IMR-90 (cell line): ENCODE data around the gene USP6NL. TPM values are rescaled to one million over a fixed set of nuclear protein-coding genes. Genes with fewer than 3 reads are reported as not detected.

ENCODE experiments used
- ATAC-seq: fragments of 200-7000 bp; cut with Tn5 transposase; 2 replicates; pipeline ENCODE4 v1.9.1; 2020; ENCODE audit warnings: low read depth, mild to moderate bottlenecking, moderate library complexity
- BruUV-seq: library from RNA; stranded (reverse); fragments of 400-500 nt; replicated peaks from 2 replicates; lab custom pipeline; 2021; lab: Mats Ljungman, UMichigan
- CTCF ChIA-PET: fragments of 300-600 bp; formaldehyde crosslinking; extraction: SDS; loops from one replicate; lab custom pipeline; 2021; ENCODE audit warnings: antibody characterized with exemption; lab: Yijun Ruan, JAX
- POLR2A ChIA-PET: fragments of 300-600 bp; sonication (Branson Sonifier 250); formaldehyde crosslinking; loops from one replicate; lab custom pipeline; 2022; ENCODE audit warnings: antibody characterized with exemption; ENCODE audit not compliant: unreplicated experiment; lab: Charles Lee
- DNase-seq: peaks from one replicate; pipeline ENCODE4 v3.0.0; 2013
- H2AFZ ChIP-seq: replicated peaks from 2 replicates; pipeline ENCODE3; 2013; ENCODE audit warnings: low read length, mild to moderate bottlenecking; ENCODE audit not compliant: poor library complexity
- H2AK5ac ChIP-seq: 2 replicates; pipeline ENCODE4 v1.6.1; 2013; ENCODE audit warnings: low read depth, low read length, inconsistent platforms
- H2AK9ac ChIP-seq: replicated peaks from 2 replicates; pipeline ENCODE3; 2013; ENCODE audit warnings: mild to moderate bottlenecking, low read depth, low read length, moderate library complexity; ENCODE audit not compliant: poor library complexity
- H2BK120ac ChIP-seq: 2 replicates; pipeline ENCODE4 v1.6.1; 2013; ENCODE audit warnings: low read depth, low read length, inconsistent platforms
- H2BK15ac ChIP-seq: 3 replicates; pipeline ENCODE4 v1.6.1; 2013; ENCODE audit warnings: low read depth, low read length, inconsistent platforms
- H2BK20ac ChIP-seq: 2 replicates; pipeline ENCODE4 v1.6.1; 2013; ENCODE audit warnings: low read depth, mild to moderate bottlenecking, inconsistent platforms, low read length, moderate library complexity
- H2BK5ac ChIP-seq: 2 replicates; pipeline ENCODE4 v1.6.1; 2013; ENCODE audit warnings: mild to moderate bottlenecking, low read depth, low read length, inconsistent platforms; ENCODE audit not compliant: poor library complexity, severe bottlenecking
- H3K14ac ChIP-seq: replicated peaks from 2 replicates; pipeline ENCODE4 v1.6.1; 2013; ENCODE audit warnings: low read depth, low read length, inconsistent platforms
- H3K18ac ChIP-seq: 2 replicates; pipeline ENCODE4 v1.6.1; 2013; ENCODE audit warnings: low read depth, low read length, control low read depth
- H3K23ac ChIP-seq: 2 replicates; pipeline ENCODE4 v1.6.1; 2013; ENCODE audit warnings: low read depth, low read length, inconsistent platforms
- H3K27ac ChIP-seq: 2 replicates; pipeline ENCODE4 v1.5.1; 2013; ENCODE audit warnings: mild to moderate bottlenecking, control low read depth, low read length; ENCODE audit not compliant: insufficient read depth
- H3K27me3 ChIP-seq: 2 replicates; pipeline ENCODE4 v1.6.1; 2013; ENCODE audit warnings: low read length; ENCODE audit not compliant: control insufficient read depth, insufficient read depth
- H3K36me3 ChIP-seq: 2 replicates; pipeline ENCODE4 v1.6.1; 2013; ENCODE audit warnings: low read length, mixed read lengths; ENCODE audit not compliant: control insufficient read depth, insufficient read depth
- H3K4ac ChIP-seq: 2 replicates; pipeline ENCODE4 v1.6.1; 2013; ENCODE audit warnings: low read depth, low read length, inconsistent platforms
- H3K4me1 ChIP-seq: 2 replicates; pipeline ENCODE4 v1.6.1; 2013; ENCODE audit warnings: low read length, mixed read lengths; ENCODE audit not compliant: control insufficient read depth, insufficient read depth
- H3K4me2 ChIP-seq: 2 replicates; pipeline ENCODE4 v1.6.1; 2013; ENCODE audit warnings: low read depth, mild to moderate bottlenecking, control low read depth, low read length, moderate library complexity
- H3K4me3 ChIP-seq: 2 replicates; pipeline ENCODE4 v1.5.1; 2013; ENCODE audit warnings: low read depth, mild to moderate bottlenecking, control low read depth, low read length, moderate library complexity; ENCODE audit not compliant: insufficient read depth
- H3K56ac ChIP-seq: 2 replicates; pipeline ENCODE4 v1.6.1; 2013; ENCODE audit warnings: low read length, inconsistent platforms; ENCODE audit not compliant: insufficient read depth; ENCODE audit errors: extremely low read depth
- H3K79me1 ChIP-seq, 2 experiments: 2 replicates each; pipeline ENCODE4 v1.6.1; 2013; ENCODE audit warnings: low read length in 2 of 2, inconsistent platforms in 1 of 2, low read depth in 1 of 2
- H3K9ac ChIP-seq: 2 replicates; pipeline ENCODE4 v1.6.1; 2013; ENCODE audit warnings: low read depth, low read length, control low read depth
- H3K9me1 ChIP-seq: 2 replicates; pipeline ENCODE4 v1.6.1; 2013; ENCODE audit warnings: low read length, inconsistent platforms; ENCODE audit not compliant: insufficient read depth
- H3K9me3 ChIP-seq: 2 replicates; pipeline ENCODE4 v1.6.1; 2013; ENCODE audit warnings: low read length; ENCODE audit not compliant: control insufficient read depth, insufficient read depth
- H4K20me1 ChIP-seq: 2 replicates; pipeline ENCODE4 v1.6.1; 2013; ENCODE audit warnings: low read length, inconsistent platforms; ENCODE audit not compliant: insufficient read depth
- H4K5ac ChIP-seq: 2 replicates; pipeline ENCODE4 v1.6.1; 2013; ENCODE audit warnings: mild to moderate bottlenecking, low read depth, low read length, control low read depth
- H4K8ac ChIP-seq, 2 experiments: 2 replicates each; pipeline ENCODE4 v1.6.1; 2013; ENCODE audit warnings: low read depth in 2 of 2, low read length in 2 of 2, control low read depth in 1 of 2, inconsistent platforms in 1 of 2
- H4K91ac ChIP-seq: 2 replicates; pipeline ENCODE4 v1.6.1; 2013; ENCODE audit warnings: low read depth, low read length, inconsistent platforms; ENCODE audit not compliant: insufficient read depth
- BHLHE40 ChIP-seq: fragments of 150-350 bp; IDR thresholded peaks from 2 replicates; pipeline ENCODE4 v1.6.1; 2016; ENCODE audit warnings: mild to moderate bottlenecking, low read depth, low read length
- CEBPB ChIP-seq: IDR thresholded peaks from 2 replicates; pipeline ENCODE4 v1.6.1; 2012; ENCODE audit warnings: low read depth, low read length, improper control_type of control experiment
- CHD1 ChIP-seq: IDR thresholded peaks from 2 replicates; pipeline ENCODE4 v1.6.1; 2012; ENCODE audit warnings: low read depth, low read length, improper control_type of control experiment
- CTCF ChIP-seq: conservative IDR thresholded peaks from 2 replicates; pipeline ENCODE4 v1.5.1; 2012; ENCODE audit warnings: mild to moderate bottlenecking, low read depth, low read length, improper control_type of control experiment
- FOS ChIP-seq: fragments of 150-350 bp; IDR thresholded peaks from 2 replicates; pipeline ENCODE4 v1.6.1; 2016; ENCODE audit warnings: low read depth, low read length
- MAFK ChIP-seq: IDR thresholded peaks from 2 replicates; pipeline ENCODE4 v1.6.1; 2012; ENCODE audit warnings: low read depth, low read length, improper control_type of control experiment
- MAZ ChIP-seq: IDR thresholded peaks from 2 replicates; pipeline ENCODE4 v1.6.1; 2012; ENCODE audit warnings: low read depth, mild to moderate bottlenecking, low read length, improper control_type of control experiment, moderate library complexity, borderline replicate concordance
- MXI1 ChIP-seq: IDR thresholded peaks from 2 replicates; pipeline ENCODE4 v1.6.1; 2012; ENCODE audit warnings: low read depth, mild to moderate bottlenecking, low read length, moderate library complexity, borderline replicate concordance
- NFE2L2 ChIP-seq: fragments of 150-350 bp; IDR thresholded peaks from 2 replicates; pipeline ENCODE4 v1.6.1; 2016; ENCODE audit warnings: low read depth, mild to moderate bottlenecking, low read length
- POLR2A ChIP-seq: IDR thresholded peaks from 2 replicates; pipeline ENCODE4 v1.6.1; 2012; ENCODE audit warnings: mild to moderate bottlenecking, low read depth, low read length
- RAD21 ChIP-seq: IDR thresholded peaks from 2 replicates; pipeline ENCODE4 v1.6.1; 2012; ENCODE audit warnings: low read length, improper control_type of control experiment
- RCOR1 ChIP-seq: IDR thresholded peaks from 2 replicates; pipeline ENCODE4 v1.6.1; 2012; ENCODE audit warnings: mild to moderate bottlenecking, low read length, improper control_type of control experiment; ENCODE audit not compliant: insufficient replicate concordance
- RFX5 ChIP-seq: IDR thresholded peaks from 2 replicates; pipeline ENCODE4 v1.8.0; 2012; ENCODE audit warnings: low read depth, mild to moderate bottlenecking, low read length, moderate library complexity
- SMC3 ChIP-seq: fragments of 150-350 bp; IDR thresholded peaks from 2 replicates; pipeline ENCODE4 v1.6.1; 2016; ENCODE audit warnings: low read depth, mild to moderate bottlenecking, antibody characterized with exemption, low read length, moderate library complexity
- WGBS, 2 experiments: methylation state at CpG; one replicate each; pipeline versions ENCODE4 v1.1.5 to v1.1.7; 2013; ENCODE audit warnings: missing lambda C conversion rate in 2 of 2; ENCODE audit not compliant: insufficient read length in 1 of 2; ENCODE audit errors: extremely low coverage in 2 of 2; 5-methylcytosine and 5-hydroxymethylcytosine counted together
- dilution Hi-C: fragments of 300-500 bp; cut with HindIII; formaldehyde crosslinking; loops from one replicate; pipeline ENCODE4 v1.14.3; 2018; ENCODE audit warnings: low sequenced_read_pairs; ENCODE audit not compliant: unreplicated experiment
- in situ Hi-C: fragments of 300-500 bp; cut with MboI; formaldehyde crosslinking; loops from 3 replicates; pipeline ENCODE4 v1.14.3; 2019; ENCODE audit warnings: low sequenced_read_pairs, inconsistent platforms, mixed read lengths
- intact Hi-C: fragments of 100-400 bp; cut with micrococcal nuclease; formaldehyde crosslinking; loops from 2 replicates; pipeline ENCODE4 v1.10.0; 2022
- polyA plus RNA-seq, 3 experiments: library from polyadenylated mRNA; depleted of rRNA; stranded (reverse); fragments of >200 nt; gene quantifications; 2 replicates each; pipeline ENCODE4 v1.2.3, GENCODE V29; 2012; ENCODE audit warnings: low replicate concordance in 1 of 3
- total RNA-seq: library from RNA; depleted of rRNA; stranded (reverse); fragments of >200 nt; gene quantifications from 2 replicates; pipeline ENCODE4 v1.2.3, GENCODE V29; 2012
- TF ChIP-seq, protein P1 (sequence below): fragments of 150-350 bp; IDR thresholded peaks from 2 replicates; pipeline ENCODE4 v1.6.1; 2016; ENCODE audit warnings: low read depth, mild to moderate bottlenecking, low read length, moderate library complexity, borderline replicate concordance
- TF ChIP-seq, protein P2 (sequence below): fragments of 150-350 bp; IDR thresholded peaks from 2 replicates; pipeline ENCODE4 v1.6.1; 2017; ENCODE audit warnings: mild to moderate bottlenecking, antibody characterized with exemption, low read length, low read depth

USP6NL gene
- total and polyA plus RNA-seq, 2 of the 4 experiments (the other 2 are of a cell fraction), result 7.8 to 9.1 TPM

DNA sequence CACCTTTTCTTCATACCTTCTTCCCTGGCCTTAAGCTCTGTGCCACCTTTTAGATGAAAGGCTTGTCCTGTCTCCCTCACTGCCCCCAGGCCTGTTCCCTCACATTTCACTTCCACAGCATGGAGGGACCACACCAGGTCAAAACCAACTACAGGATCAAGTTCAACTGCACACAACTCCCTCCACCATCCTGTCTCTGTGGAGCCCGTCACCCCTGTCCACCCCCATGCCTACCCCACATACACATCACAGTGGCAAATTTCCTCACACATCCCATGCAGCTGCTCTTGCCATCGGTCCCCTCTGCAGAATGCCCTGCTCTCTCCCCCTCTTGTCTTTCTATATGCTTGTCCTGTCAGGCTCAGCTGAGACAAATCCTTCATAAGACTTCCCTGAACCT is 154.1 kb downstream of the USP6NL start:
- no peak overlapping the region for H3K4me2 ChIP-seq
- no peak overlapping the region for H3K9ac ChIP-seq
- H3K27ac ChIP-seq, result no peak overlapping the region
- no peak overlapping the region for H3K18ac ChIP-seq
- H4K5ac ChIP-seq, result no peak overlapping the region
- no peak overlapping the region for H2AK9ac ChIP-seq
- no peak overlapping the region for H3K4ac ChIP-seq
- dilution Hi-C loops, result no loop called here
- BruUV-seq, result no TSS peak
- no peak overlapping the region for H3K23ac ChIP-seq
- H4K8ac ChIP-seq, result no peak overlapping the region
- H3K79me1 ChIP-seq, result no peaks in the 10 kb centered on the region
- H3K56ac ChIP-seq, result no peak overlapping the region
- peaks cover 6% of the 10 kb centered on the region for H3K36me3 ChIP-seq
- no peak overlapping the region for H2BK120ac ChIP-seq
- H3K14ac ChIP-seq, result no peak overlapping the region
- in situ Hi-C loops, result no loop called here
- H3K27me3 ChIP-seq, result no peaks in the 10 kb centered on the region
- no peak overlapping the region for H2AFZ ChIP-seq
- H3K4me1 ChIP-seq, result no peaks in the 10 kb centered on the region
- no peaks in the 10 kb centered on the region for H3K9me3 ChIP-seq
- TF ChIP-seq MAFK, result no peak
- TF ChIP-seq RCOR1, result no peak
- TF ChIP-seq, protein P1, sequence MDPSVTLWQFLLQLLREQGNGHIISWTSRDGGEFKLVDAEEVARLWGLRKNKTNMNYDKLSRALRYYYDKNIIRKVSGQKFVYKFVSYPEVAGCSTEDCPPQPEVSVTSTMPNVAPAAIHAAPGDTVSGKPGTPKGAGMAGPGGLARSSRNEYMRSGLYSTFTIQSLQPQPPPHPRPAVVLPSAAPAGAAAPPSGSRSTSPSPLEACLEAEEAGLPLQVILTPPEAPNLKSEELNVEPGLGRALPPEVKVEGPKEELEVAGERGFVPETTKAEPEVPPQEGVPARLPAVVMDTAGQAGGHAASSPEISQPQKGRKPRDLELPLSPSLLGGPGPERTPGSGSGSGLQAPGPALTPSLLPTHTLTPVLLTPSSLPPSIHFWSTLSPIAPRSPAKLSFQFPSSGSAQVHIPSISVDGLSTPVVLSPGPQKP, result no peak
- TF ChIP-seq RFX5, result no peak
- TF ChIP-seq MAZ, result no peak
- no peak for TF ChIP-seq CTCF
- no peak for TF ChIP-seq CEBPB
- TF ChIP-seq NFE2L2, result no peak
- no peak for TF ChIP-seq RAD21
- TF ChIP-seq BHLHE40, result no peak
- TF ChIP-seq, protein P2, sequence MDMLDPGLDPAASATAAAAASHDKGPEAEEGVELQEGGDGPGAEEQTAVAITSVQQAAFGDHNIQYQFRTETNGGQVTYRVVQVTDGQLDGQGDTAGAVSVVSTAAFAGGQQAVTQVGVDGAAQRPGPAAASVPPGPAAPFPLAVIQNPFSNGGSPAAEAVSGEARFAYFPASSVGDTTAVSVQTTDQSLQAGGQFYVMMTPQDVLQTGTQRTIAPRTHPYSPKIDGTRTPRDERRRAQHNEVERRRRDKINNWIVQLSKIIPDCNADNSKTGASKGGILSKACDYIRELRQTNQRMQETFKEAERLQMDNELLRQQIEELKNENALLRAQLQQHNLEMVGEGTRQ, result no peak
- TF ChIP-seq CHD1, result no peak
- TF ChIP-seq MXI1, result no peak
- TF ChIP-seq SMC3, result no peak
- no peak for TF ChIP-seq FOS
- no peak for TF ChIP-seq POLR2A
- ChIA-PET POLR2A (no interaction called here), CTCF (no interaction called here)
- 94% methylated on average over 2 of the region's 2 CpGs; no CpG with 5 or more reads in 1 of the 2 experiments for WGBS, 2 experiments
- no peak overlapping the region for H2AK5ac ChIP-seq
- intact Hi-C loops, result no loop called here
- no peak overlapping the region for H2BK5ac ChIP-seq
- H3K4me3 ChIP-seq, result no peak overlapping the region
- H3K9me1 ChIP-seq, result no peaks in the 10 kb centered on the region
- ATAC-seq (no peak), DNase-seq (no peak)
- H4K91ac ChIP-seq, result no peak overlapping the region
- no peak overlapping the region for H2BK20ac ChIP-seq
- H4K20me1 ChIP-seq, result no peaks in the 10 kb centered on the region
- H2BK15ac ChIP-seq, result no peak overlapping the region
